Erythroblast (primary cell): ENCODE data around the gene CELF2.

Experiments used
- GATA1 ChIP-seq: IDR thresholded peaks from 2 replicates; pipeline ENCODE4 v1.6.1; 2011; ENCODE audit warnings: low read depth, mild to moderate bottlenecking, control low read depth, low read length, moderate library complexity
- POLR2A ChIP-seq: IDR thresholded peaks from 2 replicates; pipeline ENCODE4 v1.6.1; 2011; ENCODE audit warnings: mild to moderate bottlenecking, low read length

- no peak for TF ChIP-seq POLR2A
- TF ChIP-seq GATA1 = no peak
These were observed 20.3 kb downstream of the CELF2 start for GRCh38 chr10:11037991-11038390.
